Activated CD8-positive, alpha-beta memory T cell treated with anti-CD3 and anti-CD28 coated beads for 48 hours (primary cell): ENCODE data around the gene VAPA.

Experiments
- DNase-seq, 3 experiments: peaks; one replicate each; pipeline ENCODE4 v3.0.0-alpha.2; 2020; ENCODE audit warnings: low read depth in 2 of 3, low spot score in 2 of 3

VAPA gene, protein sequence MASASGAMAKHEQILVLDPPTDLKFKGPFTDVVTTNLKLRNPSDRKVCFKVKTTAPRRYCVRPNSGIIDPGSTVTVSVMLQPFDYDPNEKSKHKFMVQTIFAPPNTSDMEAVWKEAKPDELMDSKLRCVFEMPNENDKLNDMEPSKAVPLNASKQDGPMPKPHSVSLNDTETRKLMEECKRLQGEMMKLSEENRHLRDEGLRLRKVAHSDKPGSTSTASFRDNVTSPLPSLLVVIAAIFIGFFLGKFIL

DNA sequence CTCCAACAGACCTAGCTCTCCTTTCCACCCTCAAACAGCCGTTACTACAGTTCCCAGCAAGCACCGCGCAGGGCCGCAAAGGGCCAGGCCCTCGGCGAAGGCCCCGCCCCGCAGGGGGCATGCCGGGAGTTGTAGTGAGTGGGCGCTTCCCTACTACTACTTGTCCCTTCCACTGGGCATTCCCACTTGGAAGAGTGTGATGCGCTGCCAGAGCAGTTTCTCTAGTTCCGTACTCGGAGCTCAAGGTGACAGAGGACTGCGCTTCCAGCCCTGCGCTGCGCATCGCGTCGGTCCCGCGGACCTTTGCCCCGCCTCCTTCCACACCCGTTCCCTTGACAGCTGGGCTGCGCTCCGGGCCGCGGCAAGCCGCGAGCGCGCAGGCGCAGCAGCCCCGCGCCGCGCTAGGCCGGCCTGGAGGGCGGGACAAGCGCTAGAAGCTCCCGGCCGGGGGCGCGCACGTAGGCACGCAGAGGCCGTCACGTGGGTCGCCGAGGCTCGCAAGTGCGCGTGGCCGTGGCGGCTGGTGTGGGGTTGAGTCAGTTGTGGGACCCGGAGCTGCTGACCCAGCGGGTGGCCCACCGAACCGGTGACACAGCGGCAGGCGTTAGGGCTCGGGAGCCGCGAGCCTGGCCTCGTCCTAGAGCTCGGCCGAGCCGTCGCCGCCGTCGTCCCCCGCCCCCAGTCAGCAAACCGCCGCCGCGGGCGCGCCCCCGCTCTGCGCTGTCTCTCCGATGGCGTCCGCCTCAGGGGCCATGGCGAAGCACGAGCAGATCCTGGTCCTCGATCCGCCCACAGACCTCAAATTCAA is at the start of gene VAPA:
VAPA (plus strand) TSS at position 491 of the 808 bp plus-strand sequence; CDS start at position 732, 241 bp downstream.
- peak; percentile 76 to 90 (median 85) for DNase-seq

DNA sequence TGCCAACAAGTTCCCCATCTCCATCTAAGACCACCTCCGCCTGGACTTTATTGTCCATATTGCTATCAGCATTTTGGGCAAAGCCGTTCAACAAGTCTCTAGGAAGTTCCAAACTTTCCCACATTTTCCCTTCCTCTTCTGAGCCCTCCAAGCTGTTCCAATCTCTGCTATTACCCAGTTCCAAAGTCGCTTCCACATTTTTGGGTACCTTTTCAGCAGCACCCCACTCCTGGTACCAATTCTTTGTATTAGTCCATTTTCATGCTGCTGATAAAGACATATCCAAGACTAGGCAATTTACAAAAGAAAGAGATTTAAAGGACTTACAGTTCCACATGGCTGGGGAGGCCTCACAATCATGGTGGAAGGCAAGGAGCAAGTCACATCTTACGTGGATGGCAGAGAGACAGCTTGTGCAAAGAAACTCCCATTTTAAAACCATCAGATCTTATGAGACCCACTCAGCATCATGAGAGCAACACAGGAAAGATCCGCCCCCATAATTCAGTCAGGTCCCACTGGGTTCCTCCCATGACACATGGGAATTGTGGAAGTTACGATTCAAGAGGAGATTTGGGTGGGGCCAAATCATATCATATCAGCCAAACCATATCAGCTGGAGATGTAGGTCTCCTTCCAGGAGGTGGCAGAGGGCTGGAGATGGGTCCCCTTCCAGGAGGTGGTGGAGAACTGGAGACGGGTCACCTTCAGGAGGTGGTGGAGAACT is 47.9 kb upstream of the VAPA start:
- DNase-seq = no peak

DNA sequence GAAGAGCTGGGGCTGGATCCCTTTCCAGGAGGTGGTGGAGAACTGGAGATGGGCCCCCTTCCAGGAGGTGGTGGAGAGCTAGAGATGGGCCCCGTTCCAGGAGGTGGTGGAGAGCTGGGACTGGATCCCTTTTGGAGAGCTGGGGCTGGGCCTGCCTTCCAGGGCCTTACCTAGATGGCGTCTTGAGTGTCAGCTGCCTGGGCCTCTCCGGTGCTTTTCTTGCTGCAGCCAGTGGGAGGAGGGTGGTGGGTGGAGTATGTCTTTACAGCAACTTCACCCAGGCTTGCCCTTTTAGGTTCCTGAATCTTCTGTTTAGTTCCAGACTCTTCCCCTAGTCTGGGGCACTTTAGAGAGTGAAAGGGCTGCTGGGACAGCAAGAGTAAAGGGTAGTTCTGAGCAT is 47.2 kb upstream of the VAPA start:
- DNase-seq = no peak

DNA sequence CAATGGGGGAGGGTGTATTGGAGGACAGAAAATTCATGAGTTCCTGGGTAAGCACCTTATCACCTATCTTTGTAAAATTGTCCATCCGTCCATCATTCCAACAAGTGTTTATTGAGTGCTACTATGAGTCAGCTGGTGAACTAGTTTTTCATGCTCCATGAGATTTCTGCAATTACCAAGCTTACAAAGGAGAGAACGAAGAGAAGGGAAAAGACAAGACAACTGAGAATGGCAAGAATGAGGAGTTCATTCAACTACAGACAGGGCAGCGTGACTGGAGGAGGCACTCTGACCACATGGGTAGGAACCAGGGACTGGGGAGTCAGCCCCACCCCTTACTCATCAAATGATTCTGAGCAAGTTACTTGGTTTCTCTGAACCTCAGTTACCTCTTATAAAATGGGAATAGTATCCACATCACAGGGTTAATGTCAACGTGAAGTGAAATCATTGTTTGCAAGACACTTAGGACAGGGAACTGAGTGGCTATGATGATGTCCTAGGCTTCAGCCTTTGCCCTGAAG is 46.7 kb upstream of the VAPA start:
- DNase-seq = no peak

DNA sequence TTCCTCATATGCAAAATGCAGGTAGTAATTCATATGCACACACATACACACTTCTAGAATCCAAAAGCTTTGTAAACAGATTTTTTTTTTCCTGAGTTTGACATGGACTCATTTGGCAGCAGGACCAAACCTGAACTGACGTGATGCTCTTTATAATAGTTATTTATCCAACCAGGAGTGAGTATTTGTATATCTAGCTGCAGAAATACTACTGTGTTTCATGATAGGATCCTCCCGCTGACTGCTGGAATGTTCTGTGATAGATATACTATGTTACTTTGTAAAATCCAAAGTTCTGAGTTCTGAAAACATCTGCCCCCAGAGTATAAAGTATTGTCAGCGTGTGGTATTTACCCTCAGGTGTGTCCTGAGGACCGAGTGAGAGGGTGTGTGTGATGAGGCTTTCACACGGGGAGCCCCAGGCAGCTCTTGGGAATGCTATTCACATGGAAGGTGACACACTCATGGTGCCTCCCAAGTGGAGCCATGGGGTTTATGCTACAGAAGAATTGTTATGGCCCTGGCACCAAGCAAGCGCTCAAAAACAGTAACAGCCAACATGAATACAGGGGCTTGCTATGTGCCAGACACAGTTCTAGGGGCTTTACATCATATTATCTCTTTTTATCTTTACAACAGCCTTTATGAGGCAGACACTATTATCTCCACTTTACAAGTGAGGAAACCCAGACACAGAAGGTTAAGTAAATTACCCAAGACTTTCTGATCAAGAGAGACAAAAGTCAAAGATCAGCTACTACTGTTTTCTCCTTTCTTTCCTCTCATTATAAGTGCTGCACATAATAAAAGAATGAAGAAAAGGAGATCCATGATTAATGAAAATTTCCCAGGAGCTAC is 44.7 kb upstream of the VAPA start:
- no peak for DNase-seq

DNA sequence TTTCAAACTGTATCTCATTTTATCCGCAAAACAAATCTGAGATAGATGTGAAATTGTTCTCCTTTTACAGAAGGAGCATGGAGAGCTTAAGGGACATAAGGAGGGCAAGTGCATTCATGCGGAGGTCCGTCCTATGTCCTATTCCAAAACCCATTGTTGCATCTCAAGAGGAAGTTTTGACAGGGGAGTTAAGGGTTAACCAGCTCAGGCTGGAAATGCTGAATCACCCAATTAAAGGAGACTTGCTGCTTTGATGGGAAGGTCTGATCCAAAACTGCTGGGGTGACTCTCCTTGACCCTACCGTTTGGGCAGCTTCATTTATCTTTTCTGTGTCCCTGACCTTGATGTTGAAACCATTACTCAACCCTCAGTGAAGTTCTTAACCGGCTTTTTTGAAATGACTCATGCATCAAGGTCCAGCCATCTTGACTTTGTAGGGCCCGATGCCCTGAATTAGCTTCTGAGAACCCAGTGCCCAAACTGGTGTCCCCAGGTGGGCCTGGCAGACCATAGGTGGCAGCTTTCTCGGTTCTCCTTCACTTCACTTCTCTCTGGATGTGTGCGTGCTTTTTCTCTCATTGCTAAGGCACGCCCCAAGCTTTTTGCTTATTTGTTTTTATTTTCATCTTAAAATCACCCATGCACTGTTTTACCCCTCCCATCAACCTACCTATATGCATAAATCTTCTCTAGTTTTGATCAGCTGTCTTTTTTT is 43.9 kb upstream of the VAPA start:
- no peak for DNase-seq

DNA sequence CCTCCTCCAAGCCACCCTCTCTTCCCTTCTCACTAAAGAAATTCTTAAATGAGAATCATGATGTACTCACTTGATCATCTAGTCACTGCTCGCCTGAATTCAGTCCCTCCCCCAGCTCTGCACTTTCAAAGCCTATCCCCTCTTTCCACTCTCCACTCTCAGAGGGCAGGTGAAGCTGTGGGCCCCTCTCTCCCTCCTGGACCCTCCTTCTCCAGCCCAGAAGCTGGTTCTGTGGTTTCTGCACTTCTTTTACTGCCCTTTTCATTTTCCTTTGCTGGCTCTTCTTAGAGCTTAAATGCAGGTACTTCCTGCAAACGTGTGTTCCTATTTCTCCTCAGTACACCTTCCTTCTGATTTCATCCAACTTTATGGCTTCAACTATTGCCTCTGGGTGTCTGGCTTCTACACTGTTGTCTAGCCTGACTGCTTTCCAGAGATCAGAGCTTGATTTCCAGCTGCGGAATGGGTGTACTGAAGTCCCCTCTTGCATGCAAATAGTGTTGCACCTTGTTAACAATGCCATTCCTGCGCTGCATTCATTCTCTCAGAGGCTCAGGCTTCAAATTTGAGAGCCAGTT is 43.3 kb upstream of the VAPA start:
- no peak for DNase-seq

DNA sequence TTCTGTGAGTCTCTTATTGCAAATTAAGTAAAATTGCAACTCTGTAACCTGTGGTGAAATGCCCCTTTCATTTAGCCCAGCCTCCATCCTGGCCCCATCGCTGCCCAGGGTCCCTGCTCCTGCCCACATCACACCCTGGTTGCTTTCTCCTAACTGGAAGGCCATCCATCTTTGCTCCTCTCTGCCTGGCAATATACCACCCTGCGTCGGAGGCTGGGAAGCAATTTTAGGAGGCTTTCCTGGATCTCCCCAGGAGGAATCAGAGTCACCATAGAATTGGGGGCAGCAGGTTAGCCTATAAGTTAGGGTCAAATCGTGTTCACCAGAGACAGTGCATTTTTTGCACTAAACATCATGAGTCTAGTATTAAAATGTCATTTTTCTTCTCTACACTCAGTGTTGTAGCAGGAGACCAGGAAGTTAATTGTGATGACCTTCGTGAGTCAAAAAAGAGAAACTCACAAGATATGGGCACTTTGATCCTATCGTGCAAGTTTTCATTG is 42.5 kb upstream of the VAPA start:
- no peak for DNase-seq

DNA sequence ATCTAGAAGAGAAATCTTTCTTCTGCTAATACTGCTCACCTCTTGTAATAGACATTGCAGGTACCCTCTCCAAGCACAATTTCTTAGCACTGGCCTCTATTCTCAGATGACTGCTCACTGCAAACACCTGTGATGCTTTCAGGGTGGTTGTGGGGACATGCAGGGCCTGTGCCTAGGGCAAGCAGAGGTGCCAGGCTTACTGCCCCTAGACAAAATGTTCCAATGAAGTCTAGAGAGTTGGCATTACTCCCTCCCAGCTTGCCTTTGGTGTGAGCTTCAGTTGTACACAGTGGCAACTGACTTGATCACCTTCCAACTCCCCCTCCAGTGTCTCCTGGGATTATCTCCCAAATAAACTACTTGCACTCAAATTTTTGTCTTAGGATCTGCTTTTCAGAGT is 41.0 kb upstream of the VAPA start:
- no peak for DNase-seq

DNA sequence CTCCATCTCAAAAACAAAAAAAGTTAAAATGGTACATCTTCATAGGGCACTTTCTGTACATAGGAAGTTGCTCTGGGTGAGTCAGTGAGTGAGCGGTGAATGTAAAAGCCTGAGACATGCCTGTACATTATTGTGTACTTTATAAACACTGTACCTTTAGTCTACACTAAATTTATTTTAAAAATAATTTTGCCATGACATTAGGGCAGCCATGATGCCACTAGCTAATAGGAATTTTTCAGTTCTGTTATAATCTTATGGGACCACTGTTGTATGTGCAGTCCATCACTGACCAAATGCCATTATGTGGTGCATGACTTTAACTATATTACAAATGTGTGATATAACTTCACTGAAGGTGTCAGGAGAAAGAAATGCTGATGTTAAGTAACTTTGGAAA is 39.1 kb upstream of the VAPA start:
- no peak for DNase-seq

DNA sequence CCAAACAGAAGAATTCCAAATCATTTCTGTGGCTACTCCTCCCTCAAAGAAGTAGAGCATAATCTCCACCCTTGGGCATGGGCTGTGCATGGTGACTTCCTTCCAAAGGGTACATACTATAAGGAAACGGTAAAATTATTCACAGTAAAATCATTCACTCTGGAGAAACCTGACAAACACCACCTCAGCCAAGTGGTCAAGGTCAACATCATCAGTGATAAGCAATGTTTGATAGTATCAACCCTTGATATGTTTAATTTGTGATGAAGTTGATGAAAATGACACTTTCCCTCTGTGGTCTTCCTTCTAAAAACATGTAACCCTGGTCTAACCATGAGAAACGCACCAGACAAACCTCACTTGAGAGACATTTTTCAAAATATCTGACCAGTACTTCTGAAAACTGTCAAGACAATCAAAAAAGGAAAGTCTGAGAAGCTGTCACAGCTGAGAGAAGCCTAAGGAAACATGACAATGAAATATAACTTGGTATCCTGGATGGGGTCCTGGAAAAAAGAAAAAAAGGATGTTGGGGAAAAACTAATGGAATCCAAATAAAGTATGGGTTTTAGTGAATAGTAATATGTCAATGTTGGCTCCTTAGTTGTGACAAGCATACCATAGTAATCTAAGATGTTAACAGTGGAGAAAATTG is 37.5 kb upstream of the VAPA start:
- no peak for DNase-seq

DNA sequence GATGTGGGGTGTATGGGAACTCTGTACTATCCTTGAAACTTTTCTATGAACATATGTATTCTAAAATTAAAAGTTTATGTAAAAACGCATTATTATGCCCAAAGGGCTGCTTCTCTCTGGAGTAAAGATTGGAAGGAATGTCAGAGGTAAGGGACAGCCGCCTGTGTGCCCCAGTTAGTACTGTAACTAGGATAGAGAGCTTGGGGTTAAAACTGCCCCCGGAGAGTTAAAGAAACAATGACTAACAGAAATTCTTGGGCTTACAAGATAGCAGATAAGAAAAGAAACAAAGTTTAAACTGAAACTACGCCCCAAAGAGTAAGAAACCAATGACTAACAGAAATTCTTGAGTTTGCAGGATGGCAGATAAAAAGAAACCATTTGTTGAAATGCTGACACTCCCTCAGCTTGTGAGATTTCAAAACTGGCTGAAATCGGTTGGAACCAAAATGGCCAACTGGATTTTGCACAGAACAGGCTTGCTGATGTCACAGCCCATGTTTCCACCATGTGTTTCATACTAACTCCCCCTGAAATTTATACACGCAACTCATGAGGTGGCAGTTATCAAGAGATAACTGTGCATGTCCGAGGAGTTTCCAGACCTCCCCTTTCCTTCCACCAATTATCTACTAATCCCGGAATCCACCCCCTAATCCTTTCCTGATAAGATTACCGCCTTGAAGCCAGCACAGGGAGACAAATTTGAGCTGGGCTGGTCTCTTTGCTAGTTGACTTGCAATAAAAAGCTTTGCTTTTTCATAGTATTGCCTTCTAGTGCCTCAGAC is 36.8 kb upstream of the VAPA start:
- no peak for DNase-seq

DNA sequence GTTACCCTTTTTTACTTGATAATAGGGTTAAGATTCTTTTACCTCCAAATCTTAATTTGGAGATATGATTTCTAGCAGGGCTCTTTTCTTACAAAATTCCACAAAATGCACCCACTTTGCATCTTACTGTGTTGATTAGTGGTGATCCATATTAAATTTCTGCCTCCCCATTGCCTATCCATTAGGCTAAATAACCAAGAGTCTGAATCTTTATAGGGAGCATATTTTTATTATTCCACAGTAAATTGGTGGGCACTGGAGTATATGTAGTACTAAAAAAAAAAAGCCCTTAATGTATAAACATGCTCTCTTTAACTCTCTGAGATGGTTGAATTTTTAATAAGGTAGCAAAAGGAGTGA is 36.2 kb upstream of the VAPA start:
- no peak for DNase-seq

DNA sequence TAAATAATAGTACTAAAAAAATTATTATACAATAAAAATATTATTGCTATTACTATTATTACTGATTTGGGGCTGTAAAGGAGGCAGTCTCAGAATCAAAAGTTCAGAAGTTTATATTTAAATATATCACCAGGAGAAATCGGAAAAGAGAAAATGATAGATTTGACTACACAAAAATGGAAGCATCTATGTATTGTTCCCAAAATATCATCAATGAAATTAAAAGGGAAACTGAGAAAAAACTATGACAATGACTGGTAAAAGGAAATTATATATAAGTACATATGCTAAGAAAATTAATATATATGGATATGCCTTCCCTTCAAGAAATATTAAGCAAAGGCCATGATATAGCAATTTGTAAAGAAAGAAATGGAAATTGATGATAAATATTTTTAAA is 35.7 kb upstream of the VAPA start:
- DNase-seq = no peak

DNA sequence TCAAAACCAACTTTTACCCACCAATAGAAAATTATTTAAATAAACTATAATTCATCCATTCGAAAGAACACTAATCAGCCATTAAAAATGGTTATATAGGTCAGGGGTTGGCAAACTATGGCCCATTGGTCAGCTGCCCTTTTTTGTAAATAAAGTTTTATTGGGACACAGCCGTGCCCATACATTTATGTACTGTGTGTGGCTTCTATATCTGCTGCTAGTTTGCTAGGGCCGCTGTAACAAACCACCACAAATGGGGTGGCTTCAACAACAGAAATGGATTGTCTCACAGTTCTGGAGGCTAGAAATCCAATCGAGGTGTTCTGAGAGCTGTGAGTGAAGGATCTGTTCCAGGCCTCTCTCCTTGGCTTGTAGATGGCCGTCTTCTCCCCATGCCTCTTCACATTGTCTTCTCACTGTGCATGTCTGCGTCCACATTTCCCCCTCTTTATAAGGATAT is 35.0 kb upstream of the VAPA start:
- DNase-seq = no peak

DNA sequence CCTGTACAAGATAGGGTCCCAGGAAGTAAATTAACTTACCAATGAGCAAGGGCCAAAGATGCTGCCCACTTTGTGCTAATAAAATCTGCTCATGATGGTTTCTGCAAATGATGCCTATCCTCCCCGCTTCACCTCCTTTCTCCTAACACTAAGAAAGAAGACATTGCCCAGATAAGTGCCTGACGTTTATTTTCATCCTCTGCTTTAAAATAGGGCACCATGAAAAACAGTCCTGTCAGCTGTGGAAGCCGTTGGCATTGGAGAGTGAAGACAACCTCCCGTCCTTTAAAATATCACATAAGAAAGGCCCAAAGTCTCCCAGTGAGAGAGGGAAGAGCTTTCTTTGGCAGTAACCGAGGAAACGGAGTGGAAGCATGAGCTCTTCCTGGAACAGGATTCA is 29.7 kb upstream of the VAPA start:
- DNase-seq = no peak

DNA sequence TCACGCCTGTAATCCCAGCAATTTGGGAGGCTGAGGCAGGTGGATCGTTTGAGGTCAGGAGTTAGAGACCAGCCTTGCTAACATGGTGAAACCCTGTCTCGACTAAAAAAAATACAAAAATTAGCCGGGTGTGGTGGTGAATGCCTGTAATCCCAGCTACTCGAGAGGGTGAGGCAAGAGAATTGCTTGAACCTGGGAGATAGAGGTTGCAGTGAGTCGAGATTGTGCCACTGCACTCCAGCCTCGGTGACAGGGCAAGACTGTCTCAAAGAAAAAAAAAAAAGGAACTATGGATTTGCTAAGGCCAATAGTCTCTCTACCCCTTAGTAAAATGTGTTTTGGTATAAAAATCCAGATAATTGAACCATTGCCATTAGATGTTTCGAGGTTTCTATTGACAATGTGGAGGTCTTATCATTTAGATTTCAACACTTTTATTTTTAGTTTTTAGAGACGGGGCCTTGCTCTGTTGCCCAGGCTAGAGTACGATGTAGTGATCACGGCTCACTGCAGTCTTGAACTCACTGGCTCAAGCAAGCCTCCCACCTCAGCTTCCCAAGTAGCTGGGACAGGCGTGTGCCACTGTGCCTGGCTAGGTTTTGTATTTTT is 29.2 kb upstream of the VAPA start:
- DNase-seq = no peak
